ENCODE data around the gene BIN1.
"Not testable (repeated sequence)": the region's sequence is repeated elsewhere in the genome, so short reads cannot be mapped to it uniquely, and the experiment has no call there.

BIN1 gene

DNA sequence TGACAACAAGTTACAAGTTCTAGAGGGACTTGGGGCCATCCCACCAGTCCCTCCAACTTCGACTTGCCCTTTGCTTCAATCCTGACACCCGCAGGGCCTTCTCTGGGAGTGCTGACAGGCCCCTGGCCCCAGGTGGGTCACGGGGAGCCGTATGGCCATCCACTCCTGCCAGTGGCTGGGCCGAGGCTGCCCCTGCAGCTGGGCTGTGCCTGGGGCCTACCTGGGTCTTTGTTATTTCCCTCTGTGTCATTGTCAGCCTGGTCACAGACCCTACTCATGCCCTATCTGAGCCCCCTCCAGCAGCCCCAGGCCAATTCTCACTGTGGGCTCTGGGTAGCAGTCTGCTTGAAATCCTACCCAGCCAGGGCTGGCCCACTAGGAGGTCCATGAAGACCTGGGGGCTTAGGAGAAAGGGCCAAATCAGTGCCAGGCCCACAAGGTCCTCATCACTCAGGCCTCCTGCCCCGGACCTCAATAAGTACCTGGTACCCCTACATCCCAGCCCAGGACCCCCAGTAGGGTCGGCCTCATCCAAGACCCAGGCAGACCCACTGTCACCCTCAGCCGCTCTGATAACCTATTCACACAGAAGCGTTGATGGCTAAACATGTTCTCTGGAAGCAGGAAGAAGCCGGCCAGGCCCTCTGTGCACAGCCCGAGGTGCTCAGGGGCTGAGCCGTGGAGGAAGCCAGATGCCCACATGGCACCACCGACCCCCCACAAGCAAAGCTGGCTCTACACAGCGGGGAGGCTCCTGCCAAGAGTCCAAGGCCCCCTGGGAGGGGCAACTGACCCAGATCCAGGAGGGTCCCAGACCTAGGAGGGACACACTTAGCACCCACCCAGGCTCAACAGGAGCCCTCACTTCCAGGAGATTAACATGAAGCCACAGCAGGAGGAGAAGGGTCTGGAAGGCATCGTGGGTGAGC is 57.7 kb downstream of the BIN1 start:
- no peak for DNase-seq

DNA sequence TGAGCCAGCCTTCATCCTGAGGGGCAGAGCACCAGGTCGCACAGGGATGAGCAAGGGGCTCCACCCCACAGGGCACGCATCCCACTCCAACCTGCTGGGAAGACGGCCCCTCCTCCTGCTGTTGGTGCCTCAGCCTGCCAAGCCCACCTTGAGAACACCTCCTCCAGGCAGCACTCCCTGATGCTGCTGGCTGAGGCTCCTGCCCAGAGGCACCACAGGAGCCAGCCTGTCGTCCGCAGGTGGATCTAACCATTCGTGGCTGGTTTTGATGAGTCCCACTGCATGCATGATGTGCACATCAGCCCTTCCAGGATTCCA is 58.4 kb downstream of the BIN1 start:
- no peak for DNase-seq

DNA sequence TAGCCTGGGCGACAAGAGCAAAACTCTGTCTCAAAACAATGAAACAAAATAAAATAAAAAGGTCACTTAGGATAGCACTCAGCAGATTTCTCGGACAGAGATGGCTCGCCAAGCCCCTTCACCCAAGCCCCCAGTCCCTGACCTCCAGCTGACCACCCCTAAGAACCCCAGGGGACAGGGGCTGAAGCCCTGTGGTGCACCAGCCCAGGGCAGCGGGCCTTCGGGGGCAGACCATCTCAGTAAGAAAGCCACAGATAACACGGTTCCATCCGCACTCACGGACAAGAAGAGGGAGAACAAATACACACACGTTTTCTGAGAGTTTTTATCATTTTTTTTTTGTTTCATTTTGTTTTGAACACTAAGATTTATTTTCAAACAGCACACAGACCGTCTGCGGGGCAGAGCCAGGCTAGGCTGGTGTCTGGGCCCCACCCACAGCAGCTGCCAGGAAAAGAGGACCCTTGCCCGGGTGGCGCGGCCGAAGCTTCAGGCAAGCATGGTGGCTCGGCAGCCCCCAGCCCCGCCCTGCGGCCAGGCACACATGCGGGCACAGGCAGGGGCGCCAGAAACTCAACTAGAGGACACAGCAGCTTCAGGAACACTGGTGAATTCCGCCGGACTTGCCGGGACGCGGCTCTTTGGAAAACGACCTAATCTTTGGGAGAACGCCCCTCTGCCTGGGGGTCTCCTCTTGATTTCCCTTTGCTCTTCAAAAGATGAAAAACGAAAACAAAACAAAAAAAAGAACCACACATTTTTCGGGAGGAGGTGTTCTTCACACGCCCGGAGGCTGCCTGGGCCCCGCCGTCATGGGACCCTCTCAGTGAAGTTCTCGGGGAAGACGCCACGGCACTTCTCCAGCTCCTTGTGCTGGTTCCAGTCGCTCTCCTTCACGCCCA is 59.0 kb downstream of the BIN1 start:
- no peak for DNase-seq

DNA sequence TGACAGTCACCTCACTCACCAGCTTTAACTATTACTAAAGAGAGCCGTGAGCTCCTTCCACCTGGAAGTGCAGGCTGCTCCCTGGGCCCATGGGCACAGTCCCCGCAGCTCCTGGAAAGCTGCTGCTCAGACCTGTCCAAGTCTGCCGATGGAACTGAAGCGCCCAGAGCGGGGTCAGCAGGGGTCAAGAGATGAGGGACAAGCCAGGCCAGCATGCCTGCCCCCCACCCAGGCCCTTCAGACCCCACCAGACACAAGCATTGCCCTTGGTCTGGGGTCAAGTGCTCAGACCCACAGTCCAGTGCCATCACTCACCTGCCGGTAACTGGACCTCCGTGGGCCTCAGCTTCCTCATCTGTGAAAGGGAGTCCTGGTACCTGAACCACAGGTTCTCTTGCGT is 59.9 kb downstream of the BIN1 start:
- no peak for DNase-seq

DNA sequence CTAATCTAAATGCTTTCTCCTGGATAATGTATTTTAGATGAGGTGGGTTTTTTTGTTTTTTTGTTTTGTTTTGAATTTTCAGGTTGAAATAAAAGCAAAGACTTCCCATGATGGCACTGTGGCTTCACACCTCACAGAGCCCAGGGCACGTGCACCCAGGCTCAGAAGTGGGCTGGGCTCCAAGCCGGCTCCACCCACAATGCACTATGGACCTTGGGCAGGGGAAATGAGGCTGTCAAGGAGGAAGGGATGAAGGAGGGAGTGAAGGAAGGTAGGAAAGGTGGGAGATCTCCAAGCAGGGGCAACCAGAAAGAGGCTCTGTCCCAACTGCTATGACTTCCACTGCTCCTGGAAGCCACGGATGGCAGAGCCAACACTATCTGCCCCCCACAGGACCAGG is 60.4 kb downstream of the BIN1 start:
- no peak for DNase-seq

DNA sequence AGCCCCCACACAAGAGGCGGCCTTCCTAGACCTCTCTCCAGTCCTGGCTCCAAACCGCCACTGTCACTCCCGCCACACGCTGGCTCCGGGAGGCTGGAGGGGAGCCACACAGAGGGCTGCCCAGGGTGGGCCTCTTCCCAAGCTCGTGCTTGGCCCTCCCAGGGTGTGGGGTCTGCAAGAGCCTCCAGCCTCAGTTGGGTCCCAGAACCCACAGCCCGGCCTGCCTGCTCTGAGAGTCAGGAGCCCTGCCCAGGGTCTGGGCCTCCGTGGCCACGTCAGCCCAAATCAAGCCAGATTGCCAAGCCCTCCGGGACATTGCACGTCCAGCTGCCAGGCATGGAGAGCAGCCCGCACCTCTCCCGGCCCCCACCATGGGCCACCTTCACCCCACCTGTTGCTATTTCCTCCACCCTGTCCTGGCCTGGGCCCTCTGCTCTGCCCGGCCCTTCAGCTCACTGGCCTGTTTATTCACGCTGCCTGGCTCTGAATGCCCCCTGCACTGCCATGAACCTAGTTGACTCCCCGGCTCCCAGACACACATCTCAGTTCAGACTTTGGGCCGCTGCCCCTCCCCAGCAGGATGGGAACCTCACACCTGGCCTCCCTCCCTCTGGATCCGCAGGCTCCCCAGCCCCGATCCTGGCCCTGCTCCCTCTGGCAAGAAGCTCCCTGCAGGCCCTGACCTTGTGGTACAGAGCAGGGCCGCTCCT is 61.0 kb downstream of the BIN1 start:
- no peak for DNase-seq

DNA sequence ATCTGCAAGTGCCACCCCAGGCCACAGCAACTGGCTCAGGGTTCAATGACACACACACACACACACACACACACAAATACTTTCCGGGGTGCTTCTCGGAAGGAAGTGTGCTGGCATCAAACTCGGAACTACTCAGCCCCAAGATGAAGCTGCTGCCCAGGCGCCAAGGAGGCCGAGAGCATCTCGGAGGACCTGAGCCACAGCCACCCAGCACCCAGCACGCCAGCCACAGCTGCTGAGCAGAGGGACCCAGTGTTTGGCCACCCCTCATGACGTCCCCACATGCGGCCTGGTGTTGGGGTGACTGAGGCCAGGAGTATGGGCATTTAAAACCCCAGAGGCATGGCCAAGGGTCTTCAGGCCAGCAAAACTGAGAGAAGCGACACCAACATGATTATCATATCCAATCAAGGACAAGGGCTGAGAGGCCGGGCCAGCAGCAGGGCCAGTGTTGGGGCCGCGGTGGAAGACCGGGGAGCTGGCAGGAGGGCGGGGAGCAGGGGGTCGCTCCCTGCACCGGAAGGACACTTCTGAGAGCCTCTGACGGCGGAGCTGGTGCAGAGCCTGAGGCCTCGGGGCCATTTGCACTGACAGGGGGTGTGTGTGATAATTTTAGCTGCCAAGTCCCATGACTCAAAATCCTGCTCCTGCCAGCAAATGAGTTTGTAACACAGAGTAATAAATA is 61.8 kb downstream of the BIN1 start:
- DNase-seq: no peak

DNA sequence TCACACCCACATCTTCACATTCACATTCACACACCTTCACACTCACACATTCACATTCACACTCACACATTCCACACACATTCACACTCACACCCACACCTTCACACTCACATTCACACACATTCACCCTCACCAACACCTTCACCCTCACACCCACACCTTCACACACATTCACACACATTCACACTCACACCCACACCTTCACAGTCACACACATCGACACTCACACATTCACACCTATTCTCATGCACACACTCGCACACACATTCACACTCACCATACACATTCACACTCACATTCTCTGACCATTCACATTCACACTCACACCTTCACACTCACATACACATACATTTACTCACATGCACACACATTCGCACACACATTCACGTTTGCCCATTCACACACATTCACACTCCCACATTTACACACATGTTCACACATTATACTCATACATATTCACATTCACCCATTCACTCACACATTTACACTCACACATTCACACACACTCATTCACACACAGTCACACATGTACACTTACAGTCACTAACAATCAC is 62.7 kb downstream of the BIN1 start:
- no peak for DNase-seq

DNA sequence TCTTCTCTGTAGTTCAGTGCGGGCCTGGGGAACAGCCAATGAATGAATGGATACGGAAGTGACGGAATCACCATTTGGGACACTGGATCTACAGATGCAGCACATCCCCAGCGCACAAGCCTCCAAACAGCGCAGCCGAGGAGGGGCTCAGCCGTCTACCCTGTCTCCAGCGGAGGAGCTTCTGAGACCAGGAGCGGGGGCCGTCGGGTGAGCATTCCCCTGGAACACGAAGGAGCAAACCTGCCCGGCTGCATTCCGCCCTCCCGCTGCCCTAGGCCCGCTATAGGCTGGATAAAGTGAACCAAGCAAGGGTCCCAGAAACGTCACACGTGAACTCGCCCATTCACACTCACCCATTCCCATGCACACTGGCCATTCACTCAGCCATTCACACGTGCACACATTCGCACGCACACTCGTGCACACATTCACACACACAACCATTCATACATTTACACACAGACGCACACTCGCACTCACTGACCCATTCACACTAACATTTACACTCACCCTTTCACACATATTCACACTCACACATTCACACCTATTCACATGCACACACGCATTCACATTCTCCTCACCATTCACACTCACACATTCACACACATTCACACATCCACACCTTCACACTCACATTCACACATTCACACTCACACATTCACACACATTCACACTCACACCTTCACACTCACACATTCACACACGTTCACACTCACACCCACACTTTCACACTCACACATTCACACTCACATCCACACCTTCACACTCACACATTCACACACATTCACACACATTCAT is 63.4 kb downstream of the BIN1 start:
- DNase-seq: no peak

DNA sequence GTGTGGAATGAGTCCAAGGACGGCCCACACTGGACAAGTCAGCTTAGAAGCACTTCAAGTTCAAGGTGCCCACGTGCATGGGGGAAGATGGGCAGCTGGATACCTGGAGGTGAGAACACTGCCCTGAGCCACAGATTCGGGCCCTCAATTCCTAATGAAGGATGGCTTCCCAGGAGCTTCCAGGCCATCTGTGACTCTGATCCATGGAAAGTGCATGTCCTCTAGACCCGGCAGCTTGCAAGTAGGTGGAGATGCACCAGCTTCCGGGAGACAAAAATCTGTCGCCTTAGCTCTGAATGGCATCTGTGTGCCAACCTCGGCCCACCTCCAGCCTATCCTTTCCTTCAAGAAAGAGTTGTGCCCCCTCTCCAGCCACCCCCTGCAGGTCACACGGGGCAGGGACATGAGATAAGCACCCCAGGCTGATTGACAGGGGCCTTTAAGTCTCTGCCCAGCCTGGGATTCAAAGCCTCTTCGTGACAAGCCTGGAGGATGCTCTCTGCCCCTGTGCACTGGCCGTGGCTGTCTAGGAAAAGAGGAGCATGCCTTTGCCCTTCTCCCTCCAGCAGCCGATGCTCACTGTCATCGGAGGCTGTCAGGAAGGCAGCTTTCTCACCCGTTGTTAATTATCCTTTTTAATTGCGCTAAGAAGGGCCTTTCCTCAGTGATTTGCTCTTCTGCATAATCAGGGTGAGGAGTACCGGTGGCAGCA is 65.5 kb downstream of the BIN1 start:
- DNase-seq: no peak

DNA sequence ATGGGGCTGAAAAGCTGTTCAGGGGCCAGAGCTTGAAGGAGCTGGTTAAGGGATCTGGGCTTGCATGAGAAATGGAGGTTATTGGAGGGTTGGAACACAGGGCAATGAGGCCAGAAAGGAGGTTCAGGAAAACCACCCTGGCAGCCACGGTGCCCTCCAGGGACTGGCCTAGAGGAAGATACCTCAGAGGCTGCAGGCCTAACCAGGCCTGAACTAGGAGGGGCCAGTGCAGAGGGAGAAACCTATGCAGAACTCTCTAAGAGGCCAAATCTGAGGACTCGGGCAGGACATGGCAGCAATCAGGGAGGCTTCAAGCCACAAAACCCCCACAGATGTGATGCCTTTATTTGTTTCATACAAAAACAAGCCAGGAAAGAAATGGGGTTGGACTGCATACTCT is 66.8 kb downstream of the BIN1 start:
- DNase-seq: no peak

DNA sequence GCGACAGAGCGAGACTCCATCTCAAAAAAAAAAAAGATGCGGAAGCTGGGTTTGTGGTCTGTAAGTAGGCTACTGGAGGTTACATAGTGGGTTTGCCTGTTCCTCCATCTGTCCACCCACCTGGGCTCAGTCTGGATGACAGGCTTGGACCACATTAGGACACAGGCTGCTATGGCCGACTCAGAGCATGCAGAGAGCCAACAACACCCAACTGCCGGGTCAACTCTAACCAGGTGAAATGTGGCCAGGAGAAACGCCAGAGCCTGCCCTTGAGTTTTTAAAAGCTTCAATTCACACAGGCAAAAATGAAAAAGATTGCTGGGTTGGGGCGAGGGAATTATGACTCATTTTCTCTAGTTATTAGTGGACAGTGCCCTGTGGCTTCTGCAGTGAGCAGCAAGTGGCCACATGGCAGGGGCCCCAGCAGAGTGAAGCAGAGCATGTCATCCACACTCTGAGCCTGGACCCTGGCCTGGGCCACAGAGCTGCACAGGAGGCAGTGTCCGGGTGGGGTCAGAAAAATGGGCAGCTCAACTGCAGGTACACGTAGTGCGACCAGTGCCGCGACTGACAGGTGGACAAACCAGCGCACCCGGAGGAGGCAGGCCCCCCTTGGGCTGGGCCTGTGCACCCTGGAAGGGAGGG is 67.4 kb downstream of the BIN1 start:
- DNase-seq: no peak

DNA sequence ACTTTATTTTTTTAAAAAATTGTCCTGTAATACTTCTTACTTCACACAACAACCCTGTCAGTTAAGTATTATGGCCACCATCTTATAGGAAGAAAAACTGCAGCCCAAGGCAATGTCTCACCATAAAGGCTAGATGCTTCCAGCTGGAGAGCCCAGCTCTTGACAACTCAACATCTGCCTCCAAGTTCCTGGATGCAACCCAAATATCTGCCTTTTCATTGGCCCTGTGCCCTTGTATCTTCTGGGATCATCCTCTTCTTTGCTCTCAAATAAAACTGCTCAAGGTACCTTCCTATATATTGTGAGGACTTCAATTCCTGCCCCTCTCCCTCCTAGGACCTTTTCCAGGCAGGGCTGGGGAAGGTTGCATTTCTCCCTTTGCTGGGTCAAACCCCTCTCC is 69.5 kb downstream of the BIN1 start:
- DNase-seq: no peak

DNA sequence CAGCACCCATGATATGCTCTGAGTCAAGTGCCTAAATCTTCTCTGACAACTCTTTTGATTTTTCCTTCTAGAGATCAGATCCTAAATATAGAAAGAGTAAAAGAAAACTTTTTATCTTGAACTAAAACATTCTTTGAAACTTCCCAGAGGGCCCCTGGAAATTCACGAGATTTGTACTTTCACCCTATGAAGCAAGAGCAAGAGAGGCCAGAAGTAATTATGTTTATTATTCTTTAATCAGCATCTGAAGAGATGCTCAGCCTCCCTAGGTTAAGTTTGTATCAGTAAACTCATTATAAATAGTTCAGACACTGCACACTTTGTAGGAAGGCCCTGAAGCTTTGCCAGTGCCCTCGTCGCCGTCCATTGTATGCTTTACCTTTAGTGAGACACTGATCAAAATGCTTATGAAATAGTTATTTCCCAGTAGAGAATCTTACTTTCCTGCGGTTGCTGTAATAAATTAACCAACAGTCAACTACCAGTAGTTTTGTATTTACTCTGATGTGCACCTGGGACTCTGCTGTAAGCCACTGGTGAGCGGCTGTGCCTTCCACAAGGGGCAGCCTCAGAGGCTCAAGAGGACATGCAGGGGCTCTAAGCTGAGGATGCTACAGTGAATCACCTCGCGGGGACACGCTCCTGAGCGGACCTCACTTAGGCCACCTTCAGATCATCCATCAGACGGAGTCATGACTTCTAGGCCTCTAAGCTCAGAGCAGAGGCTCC is 71.9 kb downstream of the BIN1 start:
- no peak for DNase-seq

DNA sequence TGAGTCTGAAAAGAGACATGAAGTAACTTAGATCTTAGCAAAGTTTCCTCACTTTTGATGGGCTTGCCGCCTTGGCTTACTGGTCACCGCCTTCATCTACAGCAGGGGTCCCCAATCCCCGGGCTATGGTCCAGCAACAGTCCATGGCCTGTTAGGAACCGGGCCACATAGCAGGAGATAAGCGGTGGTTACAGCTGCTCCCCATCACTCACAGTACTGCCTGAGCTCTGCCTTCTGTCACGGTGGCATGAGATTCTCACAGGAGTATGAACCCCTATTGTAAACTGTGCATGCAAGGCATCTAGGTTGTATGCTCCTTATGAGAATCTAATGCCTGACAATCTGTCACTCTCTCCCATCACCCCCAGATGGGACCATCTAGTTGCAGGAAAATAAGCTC is 72.9 kb downstream of the BIN1 start:
- DNase-seq: no peak

DNA sequence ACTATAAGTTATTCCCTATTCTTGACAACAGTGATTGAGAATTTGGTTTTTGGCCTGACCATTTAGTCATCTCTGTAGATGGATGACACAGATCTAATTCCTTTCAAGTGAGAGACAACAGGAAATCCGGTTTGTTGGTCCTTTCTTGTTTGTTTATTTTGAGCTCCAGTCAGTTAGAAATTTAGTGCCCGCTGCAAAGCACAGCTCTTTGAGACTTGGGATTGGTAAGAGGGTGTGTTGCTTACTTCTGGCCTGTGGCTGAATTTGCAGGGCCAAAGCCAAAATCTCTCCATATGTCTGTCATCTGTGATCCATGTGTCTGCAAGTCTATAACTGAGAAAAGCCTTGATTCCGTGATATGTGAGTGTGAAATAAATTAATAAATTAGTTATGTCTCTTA is 74.3 kb downstream of the BIN1 start:
- DNase-seq: no peak

DNA sequence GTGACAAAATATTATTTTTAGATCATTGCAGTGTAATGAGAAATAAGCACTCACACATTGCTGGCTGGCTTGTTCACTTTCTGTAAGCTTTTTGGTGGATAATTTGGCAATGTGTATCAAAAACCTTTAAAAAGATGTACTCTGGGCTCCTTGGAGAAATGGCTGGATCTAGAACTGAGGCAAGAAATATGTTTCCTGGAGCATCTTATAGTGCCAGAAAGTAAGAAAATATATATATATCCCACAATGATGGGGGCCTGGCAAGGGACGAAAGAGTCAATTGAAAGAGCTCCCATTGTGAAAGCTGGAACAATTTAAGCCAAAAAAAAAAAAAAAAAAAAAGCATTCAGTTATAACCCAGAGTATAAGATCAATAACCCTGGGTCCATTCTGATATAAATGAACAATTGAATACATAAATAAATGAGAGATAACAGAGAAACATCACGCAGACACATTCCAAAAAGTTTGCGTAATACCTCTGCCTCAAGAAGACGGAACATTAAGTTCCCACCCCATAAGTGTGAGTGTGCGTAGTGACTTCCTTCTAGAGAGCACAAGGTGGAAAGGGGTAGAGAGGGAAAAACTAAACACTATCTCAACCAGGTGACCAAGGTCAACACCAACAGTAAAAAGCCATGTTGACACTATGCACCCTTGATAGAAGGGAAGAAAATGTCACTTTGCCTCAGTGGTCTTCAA is 77.5 kb downstream of the BIN1 start:
- DNase-seq: no peak

DNA sequence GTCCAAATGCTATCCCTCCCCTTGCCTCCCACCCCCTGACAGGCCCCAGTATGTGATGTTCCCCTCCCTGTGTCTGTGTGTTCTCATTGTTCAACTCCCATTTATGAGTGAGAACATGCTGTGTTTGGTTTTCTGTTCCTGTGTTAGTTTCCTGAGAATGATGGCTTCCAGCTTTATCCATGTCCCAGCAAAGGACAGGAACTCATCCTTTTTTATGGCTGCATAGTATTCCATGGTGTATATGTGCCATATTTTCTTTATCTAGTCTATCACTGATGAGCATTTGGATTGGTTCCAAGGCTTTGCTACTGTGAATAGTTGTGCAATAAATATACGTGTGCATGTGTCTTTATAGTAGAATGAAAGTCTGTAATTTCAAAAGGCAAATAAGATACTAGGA is 78.2 kb downstream of the BIN1 start:
- not testable (repeated sequence) for DNase-seq

Data from amygdala (tissue), 56 donors.